HG03442 (cell line): Measurements from ENCODE around the gene RNF183.
"Not testable (repeated sequence)": the region's sequence is repeated elsewhere in the genome, so short reads cannot be mapped to it uniquely, and the experiment has no call there.

Experiments
- ATAC-seq: cut with Tn5 transposase; IDR thresholded peaks from one replicate; pipeline ENCODE4 v1.9.1; 2021; ENCODE audit warnings: mild to moderate bottlenecking, moderate library complexity; ENCODE audit not compliant: unreplicated experiment

Gene RNF183

DNA sequence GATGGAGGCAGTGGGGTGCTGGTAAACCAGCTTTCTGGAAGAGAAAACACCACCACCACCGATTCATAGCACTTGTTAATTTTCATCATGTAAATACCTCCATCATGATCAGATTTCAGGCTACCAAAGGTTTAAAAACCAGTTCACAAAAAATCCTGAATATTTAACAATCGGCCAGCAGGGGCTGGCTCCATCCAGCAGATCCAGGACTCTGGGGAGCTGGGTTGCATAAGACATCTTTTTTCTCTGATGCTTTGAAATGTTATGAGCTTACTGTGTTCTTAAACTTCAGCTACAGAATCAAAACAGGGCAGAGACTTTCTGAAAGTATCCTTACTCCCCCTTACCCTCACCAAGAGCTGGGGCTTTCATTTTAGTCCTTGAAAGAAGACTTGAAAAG lies 14.6 kb upstream of the RNF183 start:
- ATAC-seq, result no peak

DNA sequence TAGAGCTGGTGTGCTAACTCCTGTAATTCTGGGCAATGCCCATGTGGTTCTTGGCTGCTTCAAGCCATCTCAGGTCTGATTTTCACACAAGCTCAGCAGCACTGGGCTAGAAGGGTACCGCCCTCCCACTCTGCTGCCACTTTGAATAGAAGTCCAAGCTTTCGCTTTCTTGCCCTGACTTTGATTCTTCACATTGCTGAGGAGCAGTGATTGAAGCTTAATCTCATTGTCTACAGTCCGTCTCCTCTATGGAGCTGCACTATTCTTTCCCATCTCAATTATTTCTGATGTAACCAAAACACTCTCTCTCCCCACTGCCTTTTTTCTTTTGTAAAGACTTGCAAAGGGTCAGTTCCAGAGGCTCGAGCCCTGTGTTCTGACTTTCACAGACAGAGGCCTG lies 12.9 kb upstream of the RNF183 start:
- ATAC-seq, result no peak

DNA sequence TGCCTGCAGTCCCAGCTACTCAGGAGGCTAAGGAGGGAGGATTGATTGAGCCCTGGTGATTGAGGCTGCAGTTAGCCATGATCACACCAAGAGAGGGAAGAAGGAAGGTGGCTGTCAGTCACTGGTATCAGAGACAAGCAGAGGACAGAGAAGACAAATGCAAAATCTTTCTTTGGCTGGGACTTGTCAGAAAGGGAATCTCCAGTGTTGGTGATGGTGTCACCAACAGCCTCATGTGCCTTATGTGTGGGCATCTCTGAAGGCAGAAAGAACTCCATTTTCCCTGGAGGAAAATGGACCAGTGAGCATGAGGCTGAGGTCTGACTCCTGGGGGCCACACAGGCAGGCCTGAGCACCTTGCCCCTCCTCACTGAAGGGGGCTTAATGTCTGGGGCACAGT lies 12.1 kb upstream of the RNF183 start:
- ATAC-seq, result no peak

DNA sequence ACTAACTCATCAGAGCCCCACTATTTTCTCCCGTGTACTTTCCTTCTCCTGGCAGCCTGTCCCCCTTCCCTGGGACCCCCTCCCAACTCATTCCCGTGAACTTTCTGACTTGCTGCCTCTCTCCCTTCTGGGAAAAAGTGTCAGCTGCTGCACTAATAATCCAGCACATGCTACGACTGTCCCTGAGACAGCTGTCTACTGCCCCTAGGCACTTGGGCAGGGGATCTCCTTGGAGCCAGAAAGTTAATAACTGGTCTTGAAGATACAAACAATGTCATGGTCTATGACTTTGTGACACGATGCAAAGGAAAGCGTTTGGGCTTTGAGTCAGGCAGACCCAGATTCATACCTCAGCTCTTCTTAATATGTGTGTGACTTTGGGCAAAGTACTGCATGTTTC lies 10.1 kb upstream of the RNF183 start:
- ATAC-seq, result no peak

DNA sequence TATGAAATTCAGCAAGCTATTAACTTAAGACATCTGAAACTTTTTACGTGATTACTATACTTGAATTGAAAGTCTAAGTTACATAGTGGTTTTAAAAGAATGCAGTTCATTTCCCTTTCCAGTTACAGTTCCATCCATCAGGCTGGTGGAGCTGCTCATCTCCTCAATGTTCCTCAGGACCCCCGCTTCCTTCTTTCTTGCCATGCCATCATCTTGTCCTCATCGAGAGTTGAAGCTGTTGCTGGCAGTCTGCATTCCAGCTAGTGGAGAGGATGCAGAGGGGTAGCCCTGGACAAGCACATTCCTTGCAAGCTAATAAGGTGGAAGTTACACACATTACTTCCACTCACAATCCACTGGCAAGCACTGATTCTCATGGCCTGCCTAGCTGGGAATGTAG lies 8.8 kb upstream of the RNF183 start:
- no peak for ATAC-seq

DNA sequence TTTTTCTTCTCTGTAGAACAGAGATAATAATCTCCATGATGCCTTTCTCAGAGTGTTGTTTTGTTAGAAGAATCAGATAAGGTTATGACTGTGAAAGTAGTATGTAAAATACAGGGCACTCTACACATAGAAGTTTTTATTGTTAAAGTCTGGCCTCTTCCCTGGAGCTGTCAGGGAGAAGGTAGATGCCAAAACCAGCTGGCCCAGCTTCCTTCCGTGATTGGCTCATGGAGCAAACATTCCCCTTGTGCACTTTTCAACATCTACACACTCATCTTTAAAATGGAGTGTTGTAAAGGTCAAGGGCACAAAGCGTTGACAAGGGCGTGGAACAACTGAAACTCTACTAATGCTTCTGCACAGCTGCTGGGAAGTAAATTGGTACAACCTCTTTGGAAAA lies 7.4 kb upstream of the RNF183 start:
- no peak for ATAC-seq

DNA sequence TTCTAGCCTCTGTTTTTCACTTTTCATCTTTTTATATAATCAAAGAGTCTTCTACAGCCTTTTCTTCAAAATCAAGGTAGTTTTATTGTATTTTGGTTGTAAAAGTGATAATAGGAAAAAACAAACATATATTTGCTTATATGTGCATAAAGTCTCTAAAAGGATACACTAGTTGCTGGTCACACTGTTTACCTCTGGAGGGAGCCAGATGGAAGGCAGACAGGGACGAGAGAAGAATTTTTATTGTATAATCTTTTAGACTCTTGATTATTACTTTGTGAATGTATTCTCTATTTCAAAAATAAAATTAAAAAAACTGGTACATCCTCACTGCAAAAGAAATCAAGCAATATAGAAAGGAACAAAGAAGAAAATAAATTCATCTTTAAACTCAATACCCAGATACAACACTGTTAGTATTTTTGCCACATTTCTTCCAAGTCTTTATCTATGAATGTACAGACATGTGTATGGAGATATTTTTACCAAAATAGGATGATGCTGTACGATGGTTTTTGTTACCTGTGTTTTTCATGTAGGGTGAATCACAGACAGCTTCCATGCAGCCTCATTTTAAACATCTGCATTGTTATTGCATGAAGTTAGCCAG lies 6.1 kb upstream of the RNF183 start:
- ATAC-seq, result no peak

DNA sequence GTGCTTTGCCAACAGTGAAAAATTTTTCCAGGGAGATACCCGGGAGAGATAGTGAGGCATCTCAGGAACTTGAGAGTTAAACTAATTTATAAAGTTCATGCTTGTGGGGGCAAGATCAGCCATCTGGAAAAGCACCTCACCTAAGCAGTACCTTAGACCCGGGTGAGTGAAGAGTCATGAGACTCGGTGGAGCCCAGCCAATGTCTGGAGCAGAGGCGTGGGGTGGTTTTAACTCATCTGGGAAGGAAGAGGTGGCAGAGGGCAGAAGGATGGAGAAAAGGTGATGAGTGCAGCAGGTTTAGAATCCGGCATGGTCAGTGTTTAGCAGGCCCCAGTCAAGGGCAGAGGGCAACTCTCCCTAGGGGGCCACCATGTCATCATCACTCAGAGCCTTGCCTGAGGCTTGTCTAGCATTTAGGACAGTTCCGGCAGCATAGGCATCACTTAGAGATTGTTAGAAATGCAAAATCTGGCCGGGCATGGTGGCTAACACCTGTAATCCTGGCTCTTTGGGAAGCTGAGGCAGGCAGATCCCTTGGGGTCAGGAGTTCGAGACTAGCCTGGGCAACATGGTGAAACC lies 4.3 kb upstream of the RNF183 start:
- ATAC-seq, result no peak

DNA sequence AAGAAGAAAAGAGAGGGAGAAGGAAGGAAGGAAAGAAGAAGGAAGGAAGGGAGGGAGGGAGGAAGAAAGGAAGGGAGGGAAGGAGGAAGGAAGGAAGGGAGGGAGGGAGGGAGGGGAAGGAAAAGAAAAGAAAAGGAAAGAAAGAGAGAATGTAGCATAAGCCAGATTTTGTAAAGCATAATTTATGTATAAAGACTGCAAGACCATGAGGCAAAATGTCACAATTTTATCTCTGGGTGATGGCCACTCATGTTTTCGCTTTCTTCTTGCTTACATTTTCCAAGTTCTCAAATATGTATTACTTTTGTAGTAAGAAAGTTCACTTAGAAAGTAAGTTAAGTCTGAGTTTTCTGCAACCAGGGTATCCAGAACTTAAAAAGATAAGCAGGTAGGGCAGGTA lies 3.4 kb upstream of the RNF183 start:
- no peak for ATAC-seq

DNA sequence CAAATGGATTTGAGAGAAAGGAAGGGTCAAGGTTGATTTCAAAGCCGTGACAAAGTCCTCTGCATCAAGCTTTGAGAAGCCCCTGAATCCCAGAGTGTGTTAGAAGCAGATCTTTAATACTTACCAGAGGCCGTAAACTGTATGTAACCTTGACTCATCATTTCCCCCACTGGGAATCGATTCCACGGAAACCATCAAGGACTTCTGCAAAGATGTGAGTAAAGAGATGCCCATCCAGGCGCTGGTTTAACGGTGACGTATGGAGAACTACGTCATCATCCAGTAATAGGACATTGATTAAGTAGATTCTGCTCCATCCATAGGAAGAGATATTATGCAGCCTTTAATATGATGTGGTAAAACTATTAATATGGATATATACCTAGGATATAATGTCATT lies 1.6 kb downstream of the RNF183 start:
- no peak for ATAC-seq

DNA sequence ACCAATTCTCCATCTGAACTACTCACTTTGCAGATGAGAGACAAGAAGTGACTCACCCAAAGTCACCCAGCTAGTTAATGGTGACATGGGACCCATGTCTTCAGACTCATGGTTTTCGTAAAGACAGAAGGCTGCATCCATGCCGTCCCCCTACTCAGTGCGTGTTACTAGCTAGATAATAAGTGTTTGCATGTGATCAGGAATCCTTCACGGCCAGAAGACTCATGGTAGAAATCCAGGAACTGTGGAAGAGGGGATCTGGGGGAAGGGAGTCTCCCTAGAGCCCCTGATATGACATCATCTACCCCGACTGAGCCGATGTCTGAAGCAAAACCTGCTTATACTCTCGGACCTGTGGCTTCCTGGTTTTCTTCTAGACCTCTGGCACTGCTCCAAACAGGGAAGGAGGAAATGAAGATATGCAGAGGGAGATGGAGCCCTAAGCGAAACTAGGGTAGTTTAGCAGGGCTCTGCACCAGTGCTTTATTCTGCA lies 3.3 kb downstream of the RNF183 start:
- no peak for ATAC-seq

DNA sequence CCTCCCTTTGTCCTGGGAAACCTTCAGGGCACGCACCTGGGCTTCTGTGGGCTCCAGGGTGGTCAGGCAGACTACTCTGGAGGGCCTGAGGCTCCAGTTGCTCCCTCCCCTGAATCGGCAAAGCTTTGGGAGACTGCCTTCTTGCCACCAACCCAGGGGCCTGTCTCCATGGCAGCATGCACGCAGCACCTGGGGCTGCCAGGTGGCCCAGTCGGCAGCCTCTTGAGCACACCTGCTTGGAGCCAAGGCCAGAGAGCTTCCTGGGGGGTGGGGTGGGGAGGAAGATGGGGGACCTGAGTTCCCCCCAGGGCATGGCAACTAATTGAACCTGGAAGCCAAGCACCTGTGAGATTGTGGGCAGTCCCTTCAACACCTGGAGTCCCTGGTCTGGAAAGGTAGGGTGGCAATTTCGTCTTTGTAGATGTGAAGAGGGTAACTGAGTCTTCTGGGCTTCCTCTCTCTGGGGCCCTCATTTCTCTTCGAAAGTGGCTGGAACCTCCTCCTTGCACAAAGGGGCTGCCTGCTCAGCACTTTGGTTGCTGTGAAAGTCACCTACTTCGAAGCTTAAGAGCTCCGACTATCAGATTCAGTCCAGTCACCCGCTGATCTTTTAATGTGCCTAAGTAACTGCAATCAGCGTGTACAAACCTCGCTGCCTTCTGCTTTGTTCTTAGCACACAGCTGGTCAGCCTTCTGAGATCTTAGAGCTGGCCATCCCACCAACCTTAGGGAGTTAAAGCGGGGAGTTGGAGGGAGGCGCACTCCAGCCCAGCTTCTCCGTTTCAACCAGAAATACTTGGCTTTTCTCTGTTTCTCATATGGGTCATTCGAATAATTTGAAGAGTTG lies 4.0 kb downstream of the RNF183 start:
- no peak for ATAC-seq

DNA sequence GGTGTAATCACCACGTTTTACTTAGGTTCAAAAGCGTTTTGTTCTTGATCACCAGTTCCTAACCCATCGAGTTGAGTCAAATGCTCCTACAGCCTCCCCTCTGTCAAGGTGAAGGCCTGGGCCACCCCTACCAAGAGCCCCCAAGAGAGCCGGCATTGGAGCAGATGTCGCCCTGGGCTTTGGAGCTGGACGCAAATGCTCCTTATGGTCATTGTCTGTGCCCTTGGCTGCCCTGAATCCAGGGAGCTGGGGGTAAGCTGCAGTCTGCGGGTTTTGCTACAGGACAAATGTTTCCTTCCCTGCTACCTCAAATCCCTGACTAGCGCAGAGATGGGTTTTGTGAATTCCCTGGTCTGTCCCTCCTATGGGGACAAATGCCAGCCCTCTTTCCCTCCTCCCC lies 4.9 kb downstream of the RNF183 start:
- no peak for ATAC-seq

DNA sequence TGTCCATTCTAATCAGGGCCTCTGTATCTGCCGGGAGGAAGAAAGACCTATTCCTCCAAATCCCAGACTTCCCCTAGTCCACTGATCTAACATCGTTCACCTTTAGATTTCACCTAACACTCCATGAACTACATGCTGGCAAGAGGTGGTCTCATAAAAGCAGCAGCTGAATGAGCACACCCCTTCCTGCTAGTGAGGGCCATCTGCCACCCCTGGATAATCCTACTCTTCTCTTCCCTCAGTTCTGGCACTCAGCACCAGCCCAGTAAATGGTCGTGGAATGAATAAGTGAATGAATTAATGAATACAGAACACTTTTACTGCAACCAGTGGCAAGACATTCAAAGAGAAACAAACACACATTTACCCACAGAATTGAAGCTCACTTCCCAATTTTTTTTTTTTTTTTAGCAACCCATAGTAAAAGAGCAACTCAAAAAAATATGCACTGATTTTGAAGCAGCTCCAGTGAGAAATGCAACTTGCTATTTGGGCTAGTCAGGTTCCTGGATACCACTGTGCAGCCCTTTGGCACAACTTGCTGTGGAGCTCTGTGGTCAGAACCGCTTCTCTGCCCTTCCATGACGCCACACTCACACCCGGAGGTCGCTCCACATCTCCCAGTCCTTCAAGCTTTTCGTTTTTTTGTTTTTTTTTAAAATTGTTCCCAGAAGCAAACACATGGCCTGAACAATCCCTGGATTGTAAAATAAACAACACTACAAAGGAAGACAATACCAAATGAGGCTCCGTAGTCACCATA lies 6.2 kb downstream of the RNF183 start:
- no peak for ATAC-seq

DNA sequence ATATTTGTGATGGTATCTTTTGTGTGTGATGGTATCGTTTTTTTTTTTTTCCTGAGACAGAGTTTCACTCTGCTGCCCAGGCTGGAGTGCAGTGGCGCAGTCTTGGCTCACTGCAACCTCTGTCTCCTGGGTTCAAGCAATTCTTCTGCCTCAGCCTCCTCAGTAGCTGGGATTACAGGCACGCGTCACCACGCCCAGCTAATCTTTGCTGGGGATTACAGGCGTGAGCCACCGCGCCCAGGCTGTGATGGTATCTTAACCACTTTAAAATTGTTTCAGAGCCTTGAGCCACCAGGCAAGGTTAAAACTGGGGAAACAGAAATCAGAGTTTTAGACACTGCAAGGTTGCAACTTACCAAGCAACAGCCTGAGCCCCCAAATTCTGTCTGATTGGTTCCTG lies 6.9 kb downstream of the RNF183 start:
- ATAC-seq, result not testable (repeated sequence)

DNA sequence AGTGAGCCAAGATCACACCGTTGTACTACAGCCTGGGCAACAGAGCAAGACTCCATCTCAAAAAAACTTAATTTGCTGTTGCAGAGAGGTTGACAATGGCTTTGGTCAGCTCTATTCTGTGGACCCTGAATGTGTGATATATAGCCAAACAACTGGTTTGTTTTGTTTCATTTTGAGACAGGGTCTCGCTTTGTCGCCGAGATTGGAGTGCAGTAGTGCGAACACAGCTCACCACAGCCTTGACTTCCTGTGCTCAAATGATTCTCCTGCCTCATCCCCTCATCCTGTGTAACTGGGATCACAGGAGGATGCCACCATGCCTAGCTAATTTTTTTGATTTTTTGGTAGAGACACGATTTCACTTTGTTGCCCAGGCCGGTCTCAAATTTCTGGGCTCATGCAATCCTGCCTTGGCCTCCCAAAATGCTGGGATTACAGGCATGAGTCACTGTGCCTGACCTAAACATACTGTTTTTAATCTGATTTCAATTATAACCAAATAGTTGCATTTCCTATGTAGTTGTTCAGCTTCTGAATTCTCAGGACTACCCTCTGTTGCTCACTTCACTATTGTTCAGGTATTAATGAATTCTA lies 9.8 kb downstream of the RNF183 start:
- no peak for ATAC-seq

DNA sequence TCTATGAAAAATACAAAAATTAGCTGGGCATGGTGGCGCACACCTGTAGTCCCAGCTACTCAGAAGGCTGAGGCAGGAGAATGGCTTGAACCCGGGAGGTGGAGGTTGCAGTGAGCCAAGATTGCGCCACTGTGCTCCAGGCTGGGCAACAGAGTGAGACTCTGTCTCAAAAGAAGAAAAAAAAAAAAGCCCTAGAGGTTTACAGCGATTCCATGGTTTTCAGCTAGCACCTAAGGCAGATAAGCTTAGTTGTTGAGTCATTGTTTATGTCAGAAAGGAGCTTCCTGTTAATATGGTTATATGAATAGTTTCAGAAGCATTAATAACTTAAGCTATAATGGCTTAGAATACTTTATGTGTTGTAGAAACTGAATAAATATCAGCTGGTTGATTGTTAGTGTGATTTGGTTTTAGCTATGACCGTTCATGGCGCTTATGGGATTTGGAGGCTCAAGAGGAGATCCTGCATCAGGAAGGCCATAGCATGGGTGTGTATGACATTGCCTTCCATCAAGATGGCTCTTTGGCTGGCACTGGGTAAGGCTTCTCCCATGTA lies 13.0 kb downstream of the RNF183 start:
- ATAC-seq, result no peak

DNA sequence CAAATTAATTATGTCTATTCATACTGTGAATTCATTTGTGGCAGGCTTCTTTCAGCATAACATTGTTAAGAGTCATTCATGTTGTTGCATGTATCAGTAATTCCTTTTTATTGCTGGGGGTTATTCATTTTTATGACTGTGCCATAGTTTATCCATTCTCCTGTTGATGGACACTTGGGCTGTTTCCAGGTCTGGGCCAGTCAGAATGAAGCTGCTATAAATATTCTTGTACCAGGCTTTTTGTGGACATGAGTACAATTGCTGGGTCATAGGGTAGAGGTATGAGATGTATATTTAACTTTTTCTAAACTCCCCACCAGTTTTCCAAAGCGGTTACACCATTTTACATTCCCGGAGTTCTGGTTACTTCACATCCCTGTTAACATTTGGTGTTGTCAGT lies 14.1 kb downstream of the RNF183 start:
- no peak for ATAC-seq

DNA sequence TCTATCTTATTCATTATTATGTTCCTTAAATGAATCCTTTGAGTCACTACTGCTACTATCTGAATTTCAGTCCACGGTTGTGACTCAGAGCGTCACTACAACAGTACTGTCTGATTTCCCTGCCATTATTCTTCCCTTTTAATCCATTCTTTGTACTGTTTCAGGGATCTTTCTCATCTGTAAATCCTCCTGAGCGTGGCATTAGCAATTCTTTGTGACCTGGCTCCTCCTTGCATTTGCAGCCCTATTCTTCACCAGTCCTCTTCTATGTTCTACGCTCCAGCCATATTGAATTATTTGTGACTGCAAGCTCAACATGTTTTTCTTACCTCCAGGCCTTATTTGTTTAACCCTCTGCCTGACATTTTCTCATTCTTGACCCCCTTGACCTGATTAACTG lies 21.8 kb downstream of the RNF183 start:
- no peak for ATAC-seq

DNA sequence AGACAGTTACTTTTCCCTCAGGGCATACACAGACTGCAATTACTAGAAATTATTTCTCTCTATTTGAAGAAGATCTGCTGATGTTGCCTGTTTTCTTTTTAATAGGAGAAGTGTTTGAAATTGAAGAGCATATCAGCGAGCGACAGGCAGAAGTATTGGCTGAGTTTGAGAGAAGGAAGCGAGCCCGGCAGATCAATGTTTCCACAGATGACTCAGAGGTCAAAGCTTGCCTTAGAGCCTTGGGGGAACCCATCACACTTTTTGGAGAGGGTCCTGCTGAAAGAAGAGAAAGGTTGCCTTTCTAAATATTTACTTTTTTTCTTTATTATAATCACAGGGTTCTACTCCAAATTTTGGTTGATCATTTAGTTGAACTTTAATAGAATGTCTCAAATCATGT lies 24.3 kb downstream of the RNF183 start:
- ATAC-seq, result no peak
